ENCODE results near the gene MYOZ1.
A peak's percentile ranks its signal among the peaks of the same experiment; 100 is the strongest.

Gene MYOZ1

DNA sequence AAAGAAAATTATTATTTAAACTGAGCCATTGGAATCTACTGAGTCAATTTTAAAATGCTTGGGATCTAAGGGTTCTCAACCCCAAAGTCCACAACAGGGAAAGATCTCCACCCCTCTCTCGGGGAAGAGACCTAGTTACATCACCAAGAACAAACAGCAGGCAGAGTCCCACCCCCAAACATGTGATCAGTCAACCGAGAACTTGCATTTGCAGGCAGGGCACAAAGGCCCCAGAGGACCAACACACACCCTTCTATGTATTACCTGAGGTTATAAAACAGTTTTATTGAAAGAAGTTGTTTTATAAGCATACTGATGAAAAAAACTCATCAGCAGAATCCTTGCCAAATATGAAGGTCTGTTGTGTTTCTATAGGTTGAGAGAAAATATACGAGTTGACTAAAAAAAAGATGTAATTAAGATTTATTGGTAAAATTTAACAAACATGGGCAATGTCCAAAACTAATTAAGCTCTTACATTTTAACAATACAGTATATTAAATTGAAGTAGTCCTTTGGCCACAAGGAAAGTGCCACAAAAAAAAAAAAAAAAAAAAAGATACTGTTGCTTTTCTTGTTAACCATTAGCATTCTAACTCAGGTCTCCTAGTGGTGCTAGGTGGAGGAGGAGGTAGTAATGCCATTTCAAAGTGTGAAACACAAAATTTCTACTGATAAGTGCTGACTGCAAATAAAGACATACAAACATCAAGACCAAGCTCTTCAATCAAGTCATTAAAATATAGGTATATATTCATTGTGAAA, 49.2 kb downstream of the MYOZ1 start:
- peak; percentile 48 to 54 for DNase-seq
- TF ChIP-seq POLR2A (IDR thresholded peaks at IDR 0.05; ENCODE audit: low read length) = no peak
- no peak for TF ChIP-seq GATA1 (IDR thresholded peaks at IDR 0.05; ENCODE audit: low read depth, low read length)

- TF ChIP-seq POLR2A (IDR thresholded peaks at IDR 0.05; ENCODE audit: low read length) (no peak), GATA1 (IDR thresholded peaks at IDR 0.05; ENCODE audit: low read depth, low read length) (no peak)
- DNase-seq = peak in 1 of 2 experiments; percentile 19
Observed at GRCh38 chr10:73590881-73591799, 50.1 kb downstream of the MYOZ1 start, which contains the start of gene USP54. TSS of gene USP54 (minus strand) at chr10:73591342. CDS start at chr10:73575658, 15,684 bp downstream.

GRCh38 chr10:73589563-73590126, 51.6 kb downstream of the MYOZ1 start:
- DNase-seq = no peak
- TF ChIP-seq GATA1 (IDR thresholded peaks at IDR 0.05; ENCODE audit: low read depth, low read length) = no peak
- no peak for TF ChIP-seq POLR2A (IDR thresholded peaks at IDR 0.05; ENCODE audit: low read length)

DNA sequence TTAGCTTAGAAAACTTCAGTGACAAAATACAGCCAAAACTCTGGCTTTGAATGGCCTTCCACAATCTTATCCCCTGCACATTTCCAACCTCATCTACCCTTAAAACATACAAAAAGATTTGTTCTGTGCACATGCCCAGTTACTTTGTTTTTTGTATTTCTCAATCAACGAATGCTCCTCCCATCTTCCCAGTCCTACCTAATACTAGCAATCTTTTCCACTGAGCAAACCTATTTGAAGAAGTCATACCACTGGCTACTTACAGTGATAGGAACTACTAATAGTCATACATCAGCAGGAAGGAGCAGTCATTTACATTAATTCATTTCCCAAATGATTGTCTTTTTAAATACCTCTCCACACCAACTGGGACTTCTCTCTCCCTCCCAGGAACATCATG, 52.6 kb downstream of the MYOZ1 start:
- no peak for DNase-seq
- TF ChIP-seq GATA1 (IDR thresholded peaks at IDR 0.05; ENCODE audit: low read depth, low read length) = no peak
- TF ChIP-seq POLR2A (IDR thresholded peaks at IDR 0.05; ENCODE audit: low read length) = no peak

DNA sequence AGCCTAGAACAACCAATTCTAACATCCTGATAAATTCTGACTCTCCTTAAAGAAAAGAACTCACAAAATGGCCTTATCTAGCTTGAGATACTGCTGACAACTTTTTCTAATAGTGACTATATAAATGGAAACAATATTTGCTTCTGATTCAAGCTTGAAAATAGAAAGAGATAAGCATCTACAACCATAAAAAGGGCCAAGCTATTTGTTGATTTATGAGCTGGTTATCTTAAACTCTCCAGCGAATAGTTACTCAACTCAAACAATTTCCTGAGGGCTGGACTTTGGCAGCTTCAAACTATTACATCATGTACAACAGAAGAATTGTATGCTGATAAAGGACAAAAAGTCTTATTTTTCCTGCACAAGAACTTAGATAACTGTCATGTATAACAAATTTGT, 54.7 kb downstream of the MYOZ1 start:
- TF ChIP-seq POLR2A (IDR thresholded peaks at IDR 0.05; ENCODE audit: low read length) = no peak
- no peak for TF ChIP-seq GATA1 (IDR thresholded peaks at IDR 0.05; ENCODE audit: low read depth, low read length)
- peak; percentile 56 to 57 for DNase-seq

- TF ChIP-seq POLR2A (IDR thresholded peaks at IDR 0.05; ENCODE audit: low read length) (no peak), GATA1 (IDR thresholded peaks at IDR 0.05; ENCODE audit: low read depth, low read length) (no peak)
- no peak for DNase-seq
Observed at GRCh38 chr10:73585327-73585726, 55.9 kb downstream of the MYOZ1 start.

DNA sequence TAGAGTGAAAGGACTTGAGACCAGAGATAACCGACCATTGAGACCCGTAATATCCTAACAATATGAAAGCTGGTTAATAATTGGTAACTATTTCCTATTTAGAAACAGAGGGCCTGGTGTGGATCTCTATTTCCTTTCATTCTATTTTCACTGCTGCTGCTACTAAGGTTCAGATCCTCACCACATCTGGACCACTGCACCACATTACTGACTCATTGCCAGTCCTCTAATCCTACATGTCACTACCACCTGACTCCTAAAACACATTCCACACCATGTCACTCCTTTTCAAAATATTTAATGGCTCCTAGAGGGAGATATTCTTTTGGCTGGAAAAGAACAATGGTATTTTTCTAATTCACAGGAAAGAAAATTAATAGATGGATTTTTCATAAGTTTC, 56.5 kb downstream of the MYOZ1 start:
- no peak for TF ChIP-seq POLR2A (IDR thresholded peaks at IDR 0.05; ENCODE audit: low read length)
- TF ChIP-seq GATA1 (IDR thresholded peaks at IDR 0.05; ENCODE audit: low read depth, low read length) = no peak
- DNase-seq = no peak

DNA sequence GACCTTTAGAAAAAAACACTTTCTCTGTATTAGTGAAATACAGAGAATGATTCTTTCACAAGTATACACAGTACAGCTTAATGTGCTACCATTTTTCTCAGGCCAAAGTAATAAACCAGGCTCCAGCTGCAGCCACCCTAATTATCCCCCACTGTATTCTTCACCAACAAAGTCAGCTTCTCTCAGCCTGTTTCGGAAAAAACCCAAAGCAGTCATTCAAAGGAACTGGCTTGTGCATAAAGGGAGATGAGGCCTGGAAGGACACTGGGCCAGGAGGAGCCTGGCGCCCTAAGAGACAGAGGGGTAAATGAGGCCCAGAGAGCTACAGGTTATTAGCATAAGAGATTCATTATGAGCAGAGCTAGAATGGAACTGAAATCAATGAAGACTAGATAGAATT, 59.4 kb downstream of the MYOZ1 start:
- TF ChIP-seq GATA1 (IDR thresholded peaks at IDR 0.05; ENCODE audit: low read depth, low read length) (no peak), POLR2A (IDR thresholded peaks at IDR 0.05; ENCODE audit: low read length) (no peak)

More for the DNA sequence above, 59.4 kb downstream of the MYOZ1 start:
- DNase-seq = no peak

Data from erythroblast (primary cell).